ENCODE measurements around the gene ELK1.

The ELK1 gene

DNA sequence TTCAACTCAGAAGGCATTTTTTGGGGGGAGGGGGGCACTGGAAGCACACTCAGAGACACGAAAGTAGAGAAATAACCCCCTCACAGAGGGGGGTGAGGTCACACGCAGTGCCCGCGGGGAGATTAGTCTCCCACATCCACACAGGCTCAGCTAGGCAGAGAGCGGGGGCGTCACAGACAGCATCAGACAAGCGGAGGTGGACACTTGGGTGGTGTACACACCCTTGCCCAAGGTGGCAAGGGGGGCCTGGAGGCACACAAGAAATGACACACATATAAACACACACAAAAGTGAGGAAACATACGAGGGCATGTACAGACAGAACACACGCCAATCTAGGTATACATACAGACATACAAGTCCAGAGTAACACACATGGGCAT lies 30.1 kb downstream of the ELK1 start:
- no peak overlapping the region for H3K4me3 ChIP-seq (ENCODE audit: low read depth, low read length)
- peak overlapping the region; percentile 82 for H2AFZ ChIP-seq
- no peak overlapping the region for H3K4me2 ChIP-seq (ENCODE audit: low read length)
- no peak overlapping the region for H3K9ac ChIP-seq
- H3K27me3 ChIP-seq (ENCODE audit: control insufficient read depth, insufficient read depth, low read length): no peaks in the 10 kb centered on the region
- H3K79me2 ChIP-seq: no peaks in the 10 kb centered on the region
- peak overlapping the region; percentile 44 for H3K27ac ChIP-seq
- no peaks in the 10 kb centered on the region for H3K4me1 ChIP-seq
- no peaks in the 10 kb centered on the region for H3K9me3 ChIP-seq (ENCODE audit: control insufficient read depth, low read length)
- TF ChIP-seq, protein P1, sequence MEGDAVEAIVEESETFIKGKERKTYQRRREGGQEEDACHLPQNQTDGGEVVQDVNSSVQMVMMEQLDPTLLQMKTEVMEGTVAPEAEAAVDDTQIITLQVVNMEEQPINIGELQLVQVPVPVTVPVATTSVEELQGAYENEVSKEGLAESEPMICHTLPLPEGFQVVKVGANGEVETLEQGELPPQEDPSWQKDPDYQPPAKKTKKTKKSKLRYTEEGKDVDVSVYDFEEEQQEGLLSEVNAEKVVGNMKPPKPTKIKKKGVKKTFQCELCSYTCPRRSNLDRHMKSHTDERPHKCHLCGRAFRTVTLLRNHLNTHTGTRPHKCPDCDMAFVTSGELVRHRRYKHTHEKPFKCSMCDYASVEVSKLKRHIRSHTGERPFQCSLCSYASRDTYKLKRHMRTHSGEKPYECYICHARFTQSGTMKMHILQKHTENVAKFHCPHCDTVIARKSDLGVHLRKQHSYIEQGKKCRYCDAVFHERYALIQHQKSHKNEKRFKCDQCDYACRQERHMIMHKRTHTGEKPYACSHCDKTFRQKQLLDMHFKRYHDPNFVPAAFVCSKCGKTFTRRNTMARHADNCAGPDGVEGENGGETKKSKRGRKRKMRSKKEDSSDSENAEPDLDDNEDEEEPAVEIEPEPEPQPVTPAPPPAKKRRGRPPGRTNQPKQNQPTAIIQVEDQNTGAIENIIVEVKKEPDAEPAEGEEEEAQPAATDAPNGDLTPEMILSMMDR (IDR thresholded peaks at IDR 0.05): no peak
- no peaks in the 10 kb centered on the region for H3K36me3 ChIP-seq (ENCODE audit: control insufficient read depth, insufficient read depth, low read length)

DNA sequence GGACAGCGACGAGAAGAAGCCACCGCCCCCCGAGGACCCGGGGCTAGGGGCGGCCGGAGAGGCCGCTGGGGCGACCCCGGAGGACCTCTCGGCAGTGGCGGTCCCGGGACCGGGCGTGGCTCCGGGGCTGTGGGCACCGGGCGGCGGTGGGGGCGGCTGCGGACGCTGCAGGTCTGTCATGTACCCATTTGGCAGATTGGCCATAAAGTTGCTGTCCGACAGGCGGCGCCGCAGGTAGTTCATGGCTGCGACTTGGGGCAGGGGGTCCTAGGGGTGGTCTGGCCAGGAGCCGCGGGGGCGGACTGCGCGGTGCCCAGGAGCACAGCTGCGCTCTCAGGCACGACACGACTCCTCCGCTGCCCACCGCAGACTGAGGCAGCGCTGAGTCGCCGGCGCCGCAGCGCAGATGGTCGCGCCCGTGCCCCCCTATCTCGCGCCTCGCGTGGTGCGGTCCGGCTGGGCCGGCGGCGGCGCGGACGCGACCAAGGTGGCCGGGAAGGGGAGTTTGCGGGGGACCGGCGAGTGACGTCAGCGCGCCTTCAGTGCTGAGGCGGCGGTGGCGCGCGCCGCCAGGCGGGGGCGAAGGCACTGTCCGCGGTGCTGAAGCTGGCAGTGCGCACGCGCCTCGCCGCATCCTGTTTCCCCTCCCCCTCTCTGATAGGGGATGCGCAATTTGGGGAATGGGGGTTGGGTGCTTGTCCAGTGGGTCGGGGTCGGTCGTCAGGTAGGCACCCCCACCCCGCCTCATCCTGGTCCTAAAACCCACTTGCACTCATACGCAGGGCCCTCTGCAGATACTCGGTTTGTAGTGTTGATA lies 30.7 kb downstream of the ELK1 start, which contains the start of gene SYN1:
SYN1 (minus strand) TSS at position 372 of the 817 bp plus-strand sequence; CDS start at position 243, 129 bp downstream.
- Histone ChIP-seq H3K4me2 (ENCODE audit: low read length) (peak within 1 kb of the TSS; percentile 51), H3K27me3 (ENCODE audit: control insufficient read depth, insufficient read depth, low read length) (no peaks in the 10 kb centered on the region), H3K9me3 (ENCODE audit: control insufficient read depth, low read length) (no peaks in the 10 kb centered on the region), H3K36me3 (ENCODE audit: control insufficient read depth, insufficient read depth, low read length) (no peaks in the 10 kb centered on the region), H3K79me2 (no peaks in the 10 kb centered on the region), H3K27ac (peak within 1 kb of the TSS; percentile 44), H3K4me3 (ENCODE audit: low read depth, low read length) (peak within 1 kb of the TSS; percentile 34), H2AFZ (peak within 1 kb of the TSS; percentile 82), H3K4me1 (no peaks in the 10 kb centered on the region), H3K9ac (peak within 1 kb of the TSS; percentile 46)
- TF ChIP-seq, protein P1 (IDR thresholded peaks at IDR 0.05): peak; percentile 45

GRCh38 chrX:47618923-47619485 lies 31.4 kb downstream of the ELK1 start:
- H3K36me3 ChIP-seq (ENCODE audit: control insufficient read depth, insufficient read depth, low read length): no peaks in the 10 kb centered on the region
- H3K27ac ChIP-seq: no peak overlapping the region
- TF ChIP-seq, protein P1 (IDR thresholded peaks at IDR 0.05): no peak
- H3K4me3 ChIP-seq (ENCODE audit: low read depth, low read length): no peak overlapping the region
- no peaks in the 10 kb centered on the region for H3K27me3 ChIP-seq (ENCODE audit: control insufficient read depth, insufficient read depth, low read length)
- H3K9ac ChIP-seq: peak overlapping the region; percentile 46
- no peaks in the 10 kb centered on the region for H3K9me3 ChIP-seq (ENCODE audit: control insufficient read depth, low read length)
- peak overlapping the region; percentile 82 for H2AFZ ChIP-seq
- no peaks in the 10 kb centered on the region for H3K79me2 ChIP-seq
- H3K4me1 ChIP-seq: no peaks in the 10 kb centered on the region
- H3K4me2 ChIP-seq (ENCODE audit: low read length): no peak overlapping the region

DNA sequence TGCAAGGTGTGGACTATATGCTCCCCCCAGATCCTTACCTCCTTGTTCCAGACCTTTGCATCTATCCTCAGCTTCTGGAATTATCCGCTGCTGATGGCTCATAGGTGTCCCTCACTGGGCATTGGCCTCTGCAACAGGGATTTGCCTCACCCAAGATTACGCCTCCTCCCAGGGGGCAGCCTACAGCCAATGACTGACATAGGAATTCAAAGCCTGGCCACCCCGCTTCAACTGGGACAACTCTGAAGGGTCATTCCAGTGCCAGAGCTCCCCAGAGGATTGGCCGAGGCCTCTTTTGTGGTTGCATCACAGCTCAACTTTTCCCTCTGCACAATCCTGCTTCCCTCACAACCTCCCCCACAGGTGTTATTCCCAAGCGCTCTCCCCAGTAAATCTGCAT lies 35.7 kb downstream of the ELK1 start:
- Histone ChIP-seq H3K27me3 (ENCODE audit: control insufficient read depth, insufficient read depth, low read length) (no peaks in the 10 kb centered on the region), H2AFZ (no peak overlapping the region), H3K4me2 (ENCODE audit: low read length) (no peak overlapping the region), H3K79me2 (no peaks in the 10 kb centered on the region), H3K27ac (no peak overlapping the region), H3K4me3 (ENCODE audit: low read depth, low read length) (no peak overlapping the region), H3K36me3 (ENCODE audit: control insufficient read depth, insufficient read depth, low read length) (no peaks in the 10 kb centered on the region), H3K9ac (no peak overlapping the region), H3K9me3 (ENCODE audit: control insufficient read depth, low read length) (no peaks in the 10 kb centered on the region), H3K4me1 (peaks cover 6% of the 10 kb centered on the region)
- TF ChIP-seq, protein P1 (IDR thresholded peaks at IDR 0.05): no peak

All from parathyroid adenoma (tissue), 2 donors.